HG02763 (cell line): Measurements from ENCODE around the gene TRAPPC11.

Source experiments
- ATAC-seq: cut with Tn5 transposase; IDR thresholded peaks from one replicate; pipeline ENCODE4 v1.9.1; 2021; ENCODE audit warnings: mild to moderate bottlenecking, moderate library complexity; ENCODE audit not compliant: unreplicated experiment

The TRAPPC11 gene

DNA sequence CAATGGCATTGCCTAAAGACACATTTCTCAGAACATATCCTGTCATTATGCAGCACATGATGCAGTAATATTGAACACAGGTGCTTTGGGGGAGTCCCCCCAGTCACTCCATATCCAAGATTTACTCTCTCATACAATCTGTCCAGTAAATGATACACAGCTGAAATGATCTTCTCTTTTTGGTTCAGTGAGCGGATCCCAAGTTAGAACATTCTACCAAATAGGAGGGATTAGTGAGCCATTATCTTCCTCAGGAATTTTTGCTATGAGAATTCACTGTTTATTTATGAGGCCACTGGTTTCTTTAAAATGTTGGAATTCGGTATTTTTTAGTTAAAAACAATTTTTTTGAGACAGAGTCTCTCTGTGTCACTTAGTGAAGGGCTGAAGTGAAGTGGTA, 96.5 kb downstream of the TRAPPC11 start:
- no peak for ATAC-seq

DNA sequence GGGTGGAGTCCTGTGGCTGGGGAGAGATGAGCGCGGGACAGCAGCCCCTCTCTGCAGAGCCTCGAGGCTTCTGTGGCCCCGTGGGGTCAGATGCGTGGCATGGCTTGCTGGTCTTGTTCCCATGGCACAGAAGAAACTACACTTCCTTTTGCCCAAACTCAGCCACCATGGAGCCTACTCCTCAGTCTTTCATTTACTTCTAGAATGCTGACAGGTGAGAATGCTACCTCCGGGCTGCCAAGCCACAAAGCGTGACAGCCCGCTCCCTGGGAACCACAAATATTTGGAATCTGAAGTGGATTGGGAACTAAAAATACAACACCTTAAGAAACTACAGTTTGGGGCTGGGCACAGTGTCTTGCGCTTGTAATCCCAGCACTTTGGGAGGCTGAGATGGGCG, 98.0 kb downstream of the TRAPPC11 start:
- no peak for ATAC-seq

DNA sequence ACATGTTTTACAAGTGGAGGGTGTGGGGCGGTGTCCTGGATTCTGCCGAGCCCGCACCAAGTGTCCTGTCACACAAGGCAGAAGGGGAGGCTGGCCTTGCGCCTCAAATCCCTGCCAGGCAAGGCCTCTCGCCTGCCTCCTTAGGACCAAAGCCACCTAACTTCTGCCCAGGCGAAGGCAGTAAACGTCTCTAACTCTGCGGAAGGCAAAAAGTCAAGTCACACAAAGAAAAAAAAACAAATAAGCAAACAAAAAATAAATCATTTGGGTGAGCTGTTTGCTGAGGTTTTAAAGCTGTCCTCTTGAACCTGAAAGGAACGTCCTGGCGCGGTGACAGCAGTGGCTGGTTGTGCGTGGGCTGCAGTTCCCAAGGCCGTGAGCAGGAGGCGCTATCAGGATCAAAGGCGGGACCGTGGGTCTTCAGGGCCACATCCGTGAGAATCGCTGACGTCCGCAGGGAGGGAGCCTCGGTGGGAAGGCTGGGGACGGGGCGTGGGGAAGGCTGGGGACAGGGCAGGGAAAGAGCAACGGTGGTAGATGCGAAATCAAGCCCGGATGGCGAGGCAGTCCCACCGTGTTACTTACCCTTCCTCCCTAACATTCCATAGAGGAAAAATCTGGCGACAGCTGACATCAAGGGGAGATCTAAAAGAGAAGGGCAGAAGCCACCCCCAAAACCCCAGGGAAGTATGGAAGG, 99.1 kb downstream of the TRAPPC11 start:
- no peak for ATAC-seq

DNA sequence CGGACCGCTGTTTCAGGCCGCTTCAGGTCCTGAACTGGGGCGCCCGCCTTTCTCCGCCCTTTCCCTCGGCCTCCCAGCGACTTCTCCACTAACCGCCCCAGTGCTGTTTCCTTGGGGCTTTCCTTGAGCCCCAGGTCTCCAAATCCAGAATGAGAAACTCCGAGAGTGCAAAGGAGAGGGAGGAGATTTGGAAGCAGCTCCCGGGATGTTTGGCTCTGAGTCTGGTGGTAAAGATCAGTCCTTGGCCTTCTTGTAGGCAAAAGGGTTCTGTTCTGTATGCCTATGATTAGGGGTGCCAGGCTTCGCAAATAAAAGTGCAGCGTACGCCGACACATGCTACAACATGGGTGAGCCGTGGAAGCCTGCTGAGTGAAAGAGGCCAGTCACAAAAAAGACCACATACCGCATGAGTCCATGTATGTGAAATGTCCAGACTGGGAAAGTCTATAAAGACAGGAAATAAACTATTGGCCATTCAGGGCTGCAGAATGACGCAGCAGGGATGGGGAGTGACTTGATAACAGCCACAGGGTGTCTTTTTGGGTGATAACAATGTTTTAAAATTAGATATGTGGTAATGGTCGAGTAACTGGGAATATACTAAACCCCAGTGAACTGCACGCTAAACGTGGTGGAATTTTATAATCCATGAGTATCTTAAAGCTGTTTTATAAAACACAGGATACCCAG, 99.8 kb downstream of the TRAPPC11 start:
- ATAC-seq: no peak

DNA sequence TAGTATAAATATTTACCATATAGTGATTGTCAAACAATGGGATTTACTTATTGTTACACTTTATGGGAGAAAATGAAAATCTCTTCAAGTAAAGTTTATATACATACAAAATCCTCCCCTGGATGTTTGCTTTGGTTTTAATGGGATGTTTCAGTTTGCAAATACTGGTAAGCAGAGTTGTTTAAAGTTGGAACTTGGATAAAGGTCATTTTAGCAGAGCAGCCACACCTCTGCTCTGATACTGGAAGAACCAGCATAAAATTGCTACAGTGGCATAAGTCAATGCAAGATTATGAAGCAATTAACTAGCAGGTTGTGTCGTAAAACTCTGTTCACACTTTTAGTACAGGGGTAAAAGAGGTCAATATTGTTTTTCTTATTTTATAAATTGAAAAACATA, 101.2 kb downstream of the TRAPPC11 start:
- no peak for ATAC-seq
